ENCODE data around the gene CIDEC. TPM values are rescaled to one million over a fixed set of nuclear protein-coding genes. Genes with fewer than 3 reads are reported as not detected.

The CIDEC gene
- total RNA-seq, 2 experiments from 2014 or later = not detected

DNA sequence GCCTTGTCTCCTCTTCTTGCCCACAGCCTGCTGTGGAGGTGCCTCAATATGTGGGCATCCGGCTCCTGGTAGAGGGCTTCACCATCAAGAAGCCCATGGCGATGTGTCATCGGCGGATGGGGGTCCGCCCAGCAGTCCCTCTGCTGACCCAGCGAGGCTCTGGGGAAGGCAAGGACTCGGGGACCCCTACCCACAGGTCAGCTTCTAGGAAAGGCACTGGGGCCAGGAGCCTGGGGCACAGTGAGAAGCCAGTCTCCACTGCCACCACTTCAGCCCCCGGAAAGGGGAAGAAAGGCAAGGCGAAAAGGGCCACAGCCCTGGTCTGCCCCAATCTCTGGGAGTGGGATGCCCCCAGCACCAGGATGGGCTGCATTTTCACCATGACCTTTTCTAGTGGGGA, 47.0 kb downstream of the CIDEC start:
- ChIA-PET CTCF (interaction anchor here (1.1 kb wide), 1 partner anchor 74 kb away, joined by 3 read pairs; no protein-coding TSS in a partner anchor), POLR2A (no interaction called here)

DNA sequence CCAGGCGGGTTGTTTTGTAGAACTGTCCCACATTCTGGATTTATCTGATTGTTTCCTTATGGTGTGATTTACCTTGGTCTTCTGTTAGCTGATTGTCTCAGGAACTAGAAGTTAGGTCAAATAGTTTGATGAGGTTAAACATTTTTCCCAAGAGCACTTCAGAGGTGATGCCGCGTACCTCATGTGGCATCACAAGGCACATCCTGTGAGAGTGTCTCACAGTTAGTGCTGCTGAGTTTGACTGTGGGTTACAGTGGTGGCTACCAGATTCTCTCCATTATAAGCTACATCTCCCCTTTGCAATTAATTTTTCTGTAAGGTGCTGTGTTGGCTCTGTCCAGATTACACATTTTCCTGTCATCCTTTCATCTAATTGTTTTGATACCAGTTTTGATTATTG, 48.8 kb downstream of the CIDEC start:
- ChIA-PET POLR2A (interaction anchor here (0.6 to 1.2 kb wide), 2 partner anchors 9 to 71 kb away, joined by 3 to 6 read pairs; partner anchors contain the start of gene IL17RE), CTCF (no interaction called here)

DNA sequence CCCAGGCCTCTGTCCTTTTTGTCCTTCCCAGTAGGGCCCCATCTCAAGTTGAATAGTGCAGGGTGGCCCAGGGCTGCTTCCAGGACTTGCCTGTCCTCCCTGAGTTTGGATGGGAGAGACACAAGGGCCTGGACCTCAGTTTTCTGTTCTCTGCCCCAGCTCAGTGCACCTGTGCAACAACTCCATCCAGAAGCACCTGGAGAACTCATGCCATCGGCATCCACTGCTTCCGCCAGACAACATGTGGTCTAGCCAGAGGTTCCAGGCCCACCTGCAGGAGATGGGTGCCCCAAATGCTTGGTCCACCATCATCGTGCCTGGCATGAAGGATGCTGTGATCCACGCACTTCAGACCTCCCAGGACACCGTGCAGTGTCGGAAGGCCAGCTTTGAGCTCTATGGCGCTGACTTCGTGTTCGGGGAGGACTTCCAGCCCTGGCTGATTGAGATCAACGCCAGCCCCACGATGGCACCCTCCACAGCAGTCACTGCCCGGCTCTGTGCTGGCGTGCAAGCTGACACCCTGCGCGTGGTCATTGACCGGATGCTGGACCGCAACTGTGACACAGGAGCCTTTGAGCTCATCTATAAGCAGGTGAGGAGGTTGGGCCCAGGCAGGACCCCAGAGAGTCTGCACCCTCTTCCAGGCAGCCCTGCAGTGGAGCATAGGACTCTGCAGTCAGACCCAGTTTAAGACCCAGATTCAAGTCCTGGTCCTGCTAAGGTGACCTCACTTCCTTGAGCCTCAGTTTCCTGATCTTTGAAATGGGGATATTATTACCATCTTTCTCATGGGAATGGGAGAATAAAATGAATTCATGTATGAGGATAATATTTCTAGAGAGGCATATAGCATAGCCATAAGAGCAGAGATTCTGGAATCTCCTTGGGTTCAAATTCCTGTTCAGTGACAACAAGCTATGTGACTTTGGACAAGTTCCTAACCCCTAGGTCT, 51.0 kb downstream of the CIDEC start:
- POLR2A ChIA-PET = no interaction called here
- CTCF ChIA-PET = interaction anchor here (0.9 to 1.5 kb wide), 2 partner anchors 20 to 34 kb away, joined by 3 to 4 read pairs; no protein-coding TSS in a partner anchor

DNA sequence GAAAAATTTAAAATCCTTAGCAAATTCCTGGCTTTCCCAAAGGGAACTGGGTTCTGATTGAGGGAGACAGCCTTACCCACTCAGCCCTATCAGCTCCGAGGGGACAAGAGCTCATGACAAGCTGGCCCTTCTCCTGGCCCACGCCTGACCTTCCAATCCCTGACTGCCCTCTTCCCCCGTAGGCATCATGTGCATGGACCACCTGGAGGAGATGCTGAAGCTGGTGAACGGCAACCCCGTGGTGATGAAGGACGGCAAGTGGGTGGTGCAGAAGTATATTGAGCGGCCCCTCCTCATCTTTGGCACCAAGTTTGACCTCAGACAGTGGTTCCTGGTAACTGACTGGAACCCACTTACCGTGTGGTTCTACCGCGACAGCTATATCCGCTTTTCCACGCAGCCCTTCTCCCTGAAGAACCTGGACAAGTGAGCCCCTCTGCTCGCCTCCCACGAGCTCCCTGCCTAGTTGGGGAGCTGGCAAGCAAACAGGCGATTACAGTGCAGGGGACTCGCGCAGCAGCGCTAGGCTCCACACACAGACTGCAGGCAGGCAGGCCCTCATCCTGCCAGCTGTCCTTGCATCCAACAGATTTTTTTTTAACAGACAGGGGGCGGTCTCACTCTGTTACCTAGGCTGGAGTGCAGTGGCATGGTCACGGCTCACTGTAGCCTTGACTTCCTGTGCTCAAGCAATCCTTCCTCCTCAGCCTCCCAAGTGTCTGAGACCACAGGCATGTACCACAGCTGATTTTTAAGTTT, 53.1 kb downstream of the CIDEC start:
- POLR2A ChIA-PET = no interaction called here
- CTCF ChIA-PET = interaction anchor here (0.7 to 1.3 kb wide), 5 partner anchors 12 to 106 kb away, joined by 3 to 5 read pairs (median 3); no protein-coding TSS in a partner anchor

DNA sequence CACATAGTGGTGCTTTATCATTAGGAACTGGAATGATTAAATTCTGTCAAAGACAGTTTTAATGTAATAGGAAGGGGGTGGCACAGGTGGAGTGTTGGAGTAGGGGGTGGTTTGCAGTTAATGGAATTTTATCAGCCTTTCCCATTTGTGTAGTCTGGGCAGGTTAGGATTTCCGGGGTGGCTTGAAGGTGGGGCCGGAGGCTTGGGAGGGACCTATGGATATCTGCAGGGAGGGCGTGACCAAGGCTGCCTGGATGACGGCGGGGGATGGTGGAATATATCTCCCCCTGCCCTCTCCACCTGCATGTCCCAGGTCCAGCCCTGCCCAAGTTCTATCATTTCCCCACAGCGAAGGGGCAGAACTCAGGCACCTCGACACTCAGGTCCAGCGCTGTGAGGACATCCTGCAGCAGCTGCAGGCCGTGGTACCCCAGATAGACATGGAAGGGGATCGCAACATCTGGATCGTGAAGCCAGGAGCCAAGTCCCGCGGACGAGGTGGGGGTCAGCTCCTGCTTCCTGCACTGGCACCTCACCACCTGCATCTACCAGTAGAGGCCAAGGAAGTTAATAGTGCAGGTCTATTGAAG, 54.5 kb downstream of the CIDEC start:
- ChIA-PET CTCF (interaction anchor here (0.6 to 0.9 kb wide), 2 partner anchors 54 to 108 kb away, joined by 3 to 5 read pairs; no protein-coding TSS in a partner anchor), POLR2A (no interaction called here)

DNA sequence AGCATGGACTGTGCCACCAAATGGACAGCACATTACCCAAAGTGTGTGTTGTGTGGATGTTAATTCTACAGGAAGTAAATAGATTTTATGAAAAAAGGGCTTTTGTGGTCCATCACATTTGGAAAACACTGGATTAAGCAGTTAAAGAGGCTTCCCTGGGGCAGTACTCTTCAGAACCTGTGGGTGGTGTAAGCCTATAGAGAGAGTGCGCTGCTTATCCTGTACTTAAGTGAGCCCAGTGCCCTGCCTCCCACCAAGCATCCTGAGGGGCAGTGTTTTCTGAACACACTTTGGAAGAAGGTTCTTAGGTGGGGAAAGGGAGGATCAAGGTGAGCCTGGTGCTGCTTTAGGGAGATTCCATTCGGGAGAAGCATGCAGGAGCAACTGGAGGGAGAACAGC, 59.1 kb downstream of the CIDEC start:
- ChIA-PET CTCF (no interaction called here), POLR2A (no interaction called here)

DNA sequence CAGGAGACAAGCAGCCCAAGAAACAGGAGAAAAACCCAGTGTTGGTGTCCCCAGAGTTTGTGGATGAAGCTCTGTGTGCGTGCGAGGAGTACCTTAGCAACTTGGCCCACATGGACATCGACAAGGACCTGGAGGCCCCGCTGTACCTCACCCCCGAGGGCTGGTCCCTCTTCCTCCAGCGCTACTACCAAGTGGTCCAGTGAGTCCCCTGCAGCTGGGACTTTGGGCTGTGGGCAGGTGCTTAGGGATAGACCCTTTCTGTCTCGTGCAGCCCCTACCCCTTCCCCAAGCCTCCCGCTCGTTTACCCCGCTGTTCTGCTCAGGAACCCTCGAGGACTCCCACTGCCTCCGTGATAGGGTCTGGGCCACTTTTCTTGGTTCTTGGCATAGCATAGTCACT, 59.5 kb downstream of the CIDEC start:
- POLR2A ChIA-PET = interaction anchor here (0.6 kb wide), 1 partner anchor 294 kb away, joined by 3 read pairs; no protein-coding TSS in a partner anchor
- CTCF ChIA-PET = no interaction called here

DNA sequence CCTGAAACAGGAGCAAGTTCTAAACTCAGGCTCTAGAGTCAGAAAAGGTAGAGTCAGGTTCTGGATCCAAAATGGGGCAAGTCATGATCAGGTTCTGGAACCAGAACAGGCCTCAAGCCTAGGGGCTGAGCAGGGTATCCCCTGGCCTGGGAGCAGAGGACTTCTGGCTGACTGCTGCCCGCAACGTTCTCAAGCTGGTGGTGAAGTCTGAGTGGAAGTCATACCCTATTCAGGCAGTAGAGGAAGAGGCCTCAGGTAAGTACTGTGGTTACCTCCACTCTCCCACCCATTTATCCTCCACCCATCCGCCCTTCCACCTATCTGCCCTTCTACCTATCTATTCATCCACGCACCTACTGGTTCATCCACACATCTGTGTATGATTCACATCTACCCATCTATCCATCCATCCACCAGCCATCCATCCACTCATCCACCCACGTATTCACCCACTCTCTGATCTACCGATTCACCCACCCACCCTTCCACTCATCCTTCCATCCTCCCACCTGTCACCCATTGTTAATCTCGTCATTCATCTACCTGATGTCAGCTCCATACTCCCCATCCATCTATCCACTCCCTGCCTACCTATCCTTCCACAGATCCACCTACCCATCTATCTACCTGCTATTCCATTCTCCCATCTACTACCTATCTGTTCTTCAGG, 61.3 kb downstream of the CIDEC start:
- CTCF ChIA-PET = no interaction called here
- POLR2A ChIA-PET = no interaction called here

DNA sequence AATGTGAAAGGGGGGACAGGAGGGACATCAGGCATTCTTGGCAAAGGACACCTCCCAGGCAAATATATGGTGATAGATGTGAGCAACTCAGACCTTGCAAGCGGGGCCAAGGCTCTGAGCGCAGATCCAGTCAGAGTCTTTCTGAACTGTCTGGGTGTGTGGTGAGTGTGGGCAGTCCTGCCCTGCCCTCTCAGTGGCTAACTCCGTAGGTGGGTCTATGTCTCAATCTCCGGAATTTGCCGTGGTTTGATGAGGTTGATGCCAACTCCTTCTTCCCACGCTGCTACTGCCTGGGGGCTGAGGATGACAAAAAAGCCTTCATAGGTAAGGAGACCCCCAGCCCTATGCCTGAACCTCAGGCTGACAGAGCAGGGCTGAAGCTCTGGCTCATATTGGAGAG, 62.6 kb downstream of the CIDEC start:
- ChIA-PET CTCF (no interaction called here), POLR2A (no interaction called here)

Other genes starting within 250 kb of the CIDEC start
- gene MTMR14, start 230.7 kb downstream of the CIDEC start, total RNA-seq = 10 to 100 TPM; 45.5 to 50.6 TPM
- under 1 TPM; 0.10 to 0.40 TPM for gene CPNE9, start 176.4 kb downstream of the CIDEC start, total RNA-seq
- gene BRPF1, start 148.5 kb downstream of the CIDEC start, total RNA-seq = 10 to 100 TPM; 44.4 to 44.8 TPM
- gene OGG1, start 130.3 kb downstream of the CIDEC start, total RNA-seq = 10 to 100 TPM; 35.3 to 38.6 TPM
- 10 to 100 TPM; 28.3 to 29.5 TPM for gene CAMK1, start 110.3 kb downstream of the CIDEC start, total RNA-seq
- 10 to 100 TPM; 57.4 to 58.9 TPM for gene TADA3, start 87.8 kb downstream of the CIDEC start, total RNA-seq
- gene ARPC4, start 87.2 kb downstream of the CIDEC start, total RNA-seq = 100 to 1,000 TPM; 299 to 300 TPM
- gene TTLL3, start 70.0 kb downstream of the CIDEC start, total RNA-seq = 10 to 100 TPM; 22.2 to 23.0 TPM
- gene RPUSD3, start 36.2 kb downstream of the CIDEC start, total RNA-seq = 10 to 100 TPM; 80.4 to 81.3 TPM
- gene JAGN1, start 10.4 kb upstream of the CIDEC start, total RNA-seq = 10 to 100 TPM; 51.8 to 53.3 TPM
- 1 to 10 TPM in 1 of 2 experiments, under 1 TPM in 1; 0.70 to 1.3 TPM for gene IL17RE, start 22.6 kb upstream of the CIDEC start, total RNA-seq
- under 1 TPM; 0.19 to 0.27 TPM for gene IL17RC, start 36.8 kb upstream of the CIDEC start, total RNA-seq
- gene CRELD1, start 53.6 kb upstream of the CIDEC start, total RNA-seq = 10 to 100 TPM; 11.7 to 14.1 TPM
- gene PRRT3, start 72.2 kb upstream of the CIDEC start, total RNA-seq = 1 to 10 TPM; 8.3 to 9.4 TPM
- gene EMC3, start 106.6 kb upstream of the CIDEC start, total RNA-seq = 10 to 100 TPM; 50.4 to 55.5 TPM
- gene FANCD2, start 146.2 kb upstream of the CIDEC start, total RNA-seq = 10 to 100 TPM; 67.2 to 71.4 TPM
- not detected for gene FANCD2OS, start 228.0 kb upstream of the CIDEC start, total RNA-seq
- gene BRK1, start 235.4 kb upstream of the CIDEC start, total RNA-seq = 100 to 1,000 TPM in 1 of 2 experiments, 10 to 100 TPM in 1; 99.7 to 101 TPM

Data from activated CD8-positive, alpha-beta memory T cell treated with anti-CD3 and anti-CD28 coated beads for 36 hours (primary cell).